H1 (cell line): ENCODE data around the gene FBXL16. TPM values are rescaled to one million over a fixed set of nuclear protein-coding genes. Genes with fewer than 3 reads are reported as not detected.
A peak's percentile ranks its signal among the peaks of the same experiment; 100 is the strongest.

Experiments used
- CTCF ChIA-PET: fragments of 300-600 bp; sonication (Branson Sonifier 250); formaldehyde crosslinking; loops from one replicate; lab custom pipeline; 2021; ENCODE audit not compliant: partially characterized antibody; lab: Charles Lee
- POLR2A ChIA-PET: fragments of 300-600 bp; sonication (Branson Sonifier 250); formaldehyde crosslinking; loops from one replicate; lab custom pipeline; 2021; ENCODE audit warnings: inconsistent platforms; ENCODE audit not compliant: partially characterized antibody; lab: Charles Lee
- DNase-seq, 2 experiments: peaks; one replicate each; pipeline versions ENCODE4 v3.0.0 to v3.0.0-alpha.2; 2010 to 2022; ENCODE audit warnings: low spot score in 2 of 2, low read depth in 1 of 2, mixed read lengths in 1 of 2
- FAIRE-seq: peaks from 2 replicates; lab custom pipeline; 2011; peaks lifted over from hg19 to GRCh38; lab: Jason Lieb, UNC
- H2AFZ ChIP-seq: 2 replicates; pipeline ENCODE4 v1.8.1; 2012; ENCODE audit warnings: low read length, inconsistent platforms
- H2AK5ac ChIP-seq: 2 replicates; pipeline ENCODE4 v1.6.1; 2013; ENCODE audit warnings: low read depth, low read length
- H2BK120ac ChIP-seq: replicated peaks from 2 replicates; pipeline ENCODE3; 2013; ENCODE audit warnings: low read depth, low read length, inconsistent platforms
- H2BK12ac ChIP-seq: 2 replicates; pipeline ENCODE4 v1.6.1; 2013; ENCODE audit warnings: low read depth, low read length
- H2BK15ac ChIP-seq: 2 replicates; pipeline ENCODE4 v1.6.1; 2013; ENCODE audit warnings: low read length
- H2BK20ac ChIP-seq: 2 replicates; pipeline ENCODE4 v1.6.1; 2013; ENCODE audit warnings: low read length
- H2BK5ac ChIP-seq: 2 replicates; pipeline ENCODE4 v1.6.1; 2013; ENCODE audit warnings: low read depth, low read length
- H3K14ac ChIP-seq: 2 replicates; pipeline ENCODE4 v1.6.1; 2013; ENCODE audit warnings: inconsistent platforms; ENCODE audit not compliant: insufficient read length
- H3K18ac ChIP-seq: 2 replicates; pipeline ENCODE4 v1.6.1; 2013; ENCODE audit warnings: low read length; ENCODE audit errors: extremely low read depth
- H3K23ac ChIP-seq: 2 replicates; pipeline ENCODE4 v1.6.1; 2013; ENCODE audit warnings: inconsistent platforms; ENCODE audit not compliant: insufficient read length
- H3K23me2 ChIP-seq: 2 replicates; pipeline ENCODE4 v1.6.1; 2013; ENCODE audit warnings: low read depth, low read length
- H3K27ac ChIP-seq: 2 replicates; pipeline ENCODE4 v1.6.1; 2011; ENCODE audit warnings: low read depth, low read length, inconsistent platforms
- H3K27me3 ChIP-seq, 4 experiments: replicated peaks in 1 of 4; 1 replicate in 1 of 4; 2 replicates in 3 of 4; pipeline versions ENCODE4 v1.6.1 to v1.8.1; 2011 to 2013; ENCODE audit warnings: low read length in 3 of 4, mild to moderate bottlenecking in 3 of 4, inconsistent platforms in 2 of 4, mixed read lengths in 2 of 4, moderate library complexity in 1 of 4; ENCODE audit not compliant: control insufficient read depth in 3 of 4, insufficient read depth in 3 of 4; ENCODE audit errors: extremely low read depth in 1 of 4
- H3K36me3 ChIP-seq, 4 experiments: 2 replicates each; pipeline versions ENCODE4 v1.6.1 to v1.8.1; 2011 to 2013; ENCODE audit warnings: mild to moderate bottlenecking in 4 of 4, low read length in 3 of 4, moderate library complexity in 2 of 4, control low read depth in 1 of 4, inconsistent platforms in 1 of 4; ENCODE audit not compliant: insufficient read depth in 4 of 4, control insufficient read depth in 2 of 4
- H3K4ac ChIP-seq: replicated peaks from 2 replicates; pipeline ENCODE3; 2013; ENCODE audit warnings: low read length, low read depth, mixed read lengths, inconsistent platforms; ENCODE audit not compliant: insufficient read length
- H3K4me1 ChIP-seq, 4 experiments: replicated peaks in 1 of 4; 1 replicate in 1 of 4; 2 replicates in 3 of 4; pipeline versions ENCODE4 v1.6.1 to v1.8.1; 2011 to 2013; ENCODE audit warnings: low read length in 3 of 4, inconsistent platforms in 2 of 4, mixed read lengths in 1 of 4; ENCODE audit not compliant: insufficient read depth in 4 of 4, control insufficient read depth in 3 of 4
- H3K4me2 ChIP-seq, 2 experiments: 2 replicates each; pipeline versions ENCODE4 v1.6.1 to v1.8.1; 2011 to 2013; ENCODE audit warnings: low read depth in 2 of 2, low read length in 2 of 2, control low read depth in 1 of 2, inconsistent platforms in 1 of 2, mild to moderate bottlenecking in 1 of 2; ENCODE audit not compliant: insufficient read depth in 1 of 2
- H3K4me3 ChIP-seq, 4 experiments: fragments of 200-600, 300-600 bp in 1 of 4; sonication (generic), shearing (Covaris generic), sonication (Bioruptor Twin) in 1 of 4; 2 replicates each; pipeline versions ENCODE4 v1.5.1 to v1.8.1; 2011 to 2016; ENCODE audit warnings: low read length in 4 of 4, low read depth in 3 of 4, control low read depth in 2 of 4, inconsistent platforms in 2 of 4, mild to moderate bottlenecking in 2 of 4, mixed read lengths in 1 of 4, moderate library complexity in 1 of 4; ENCODE audit not compliant: insufficient read depth in 2 of 4; ENCODE audit errors: extremely low read depth in 1 of 4
- H3K56ac ChIP-seq: replicated peaks from 2 replicates; pipeline ENCODE3; 2013; ENCODE audit warnings: low read depth, mild to moderate bottlenecking, mixed read lengths, low read length, inconsistent platforms; ENCODE audit not compliant: insufficient read length
- H3K79me1 ChIP-seq: 2 replicates; pipeline ENCODE4 v1.6.1; 2013; ENCODE audit warnings: low read depth, low read length, control low read depth
- H3K79me2 ChIP-seq, 2 experiments: 2 replicates each; pipeline versions ENCODE4 v1.6.1 to v1.8.1; 2012 to 2013; ENCODE audit warnings: low read length in 2 of 2, mild to moderate bottlenecking in 2 of 2, inconsistent platforms in 1 of 2; ENCODE audit not compliant: insufficient read depth in 2 of 2, control insufficient read depth in 1 of 2
- H3K9ac ChIP-seq, 4 experiments: replicated peaks in 1 of 4; 1 replicate in 1 of 4; 2 replicates in 3 of 4; pipeline versions ENCODE4 v1.6.1 to v1.8.1; 2011 to 2013; ENCODE audit warnings: low read depth in 3 of 4, low read length in 3 of 4, control low read depth in 2 of 4, mild to moderate bottlenecking in 2 of 4, moderate library complexity in 2 of 4, inconsistent platforms in 1 of 4; ENCODE audit errors: extremely low read depth in 1 of 4
- H3K9me3 ChIP-seq, 2 experiments: 2 replicates each; pipeline versions ENCODE4 v1.6.1 to v1.8.1; 2012 to 2013; ENCODE audit warnings: mild to moderate bottlenecking in 2 of 2, moderate library complexity in 2 of 2, control low read depth in 1 of 2, inconsistent platforms in 1 of 2, low read depth in 1 of 2, low read length in 1 of 2, mixed read lengths in 1 of 2; ENCODE audit not compliant: insufficient read depth in 2 of 2
- H4K20me1 ChIP-seq, 2 experiments: replicated peaks in 1 of 2; 2 replicates each; pipeline versions ENCODE3 to v1.8.1; 2011 to 2013; ENCODE audit warnings: inconsistent platforms in 2 of 2, low read length in 2 of 2, mild to moderate bottlenecking in 1 of 2; ENCODE audit not compliant: insufficient read depth in 2 of 2, control insufficient read depth in 1 of 2
- H4K5ac ChIP-seq: 2 replicates; pipeline ENCODE4 v1.6.1; 2013; ENCODE audit warnings: low read length, low read depth, mixed read lengths, inconsistent platforms; ENCODE audit not compliant: insufficient read length
- H4K8ac ChIP-seq: 2 replicates; pipeline ENCODE4 v1.8.0; 2013; ENCODE audit warnings: mild to moderate bottlenecking, moderate library complexity, low read length, inconsistent platforms; ENCODE audit not compliant: insufficient read depth; ENCODE audit errors: extremely low read depth
- H4K91ac ChIP-seq: replicated peaks from 2 replicates; pipeline ENCODE3; 2013; ENCODE audit warnings: low read length, mixed read lengths, inconsistent platforms; ENCODE audit not compliant: insufficient read length
- HDAC6 ChIP-seq: IDR thresholded peaks from one replicate; pipeline ENCODE4 v1.7.1; 2012; ENCODE audit warnings: low read depth, mild to moderate bottlenecking, inconsistent platforms, low read length, moderate library complexity
- RFX5 ChIP-seq: IDR thresholded peaks from 2 replicates; pipeline ENCODE4 v1.6.1; 2011; ENCODE audit warnings: low read depth, low read length, improper control_type of control experiment, borderline replicate concordance
- SP4 ChIP-seq: IDR thresholded peaks from 2 replicates; pipeline ENCODE4 v1.6.1; 2012; ENCODE audit warnings: low read length, inconsistent platforms
- TBP ChIP-seq: IDR thresholded peaks from 2 replicates; pipeline ENCODE4 v1.6.1; 2011; ENCODE audit warnings: low read depth, low read length, improper control_type of control experiment
- WGBS, 2 experiments: shearing (Covaris generic) in 1 of 2; methylation state at CpG; one replicate each; pipeline versions ENCODE4 v1.1.6 to v1.1.7; 2013 to 2015; ENCODE audit warnings: low lambda C conversion rate in 2 of 2, mixed read lengths in 2 of 2, inconsistent platforms in 1 of 2, low coverage in 1 of 2, missing lambda C conversion rate in 1 of 2; ENCODE audit not compliant: insufficient replicate concordance in 2 of 2, insufficient coverage in 1 of 2, insufficient read length in 1 of 2; ENCODE audit errors: extremely low coverage in 1 of 2, missing lambda C conversion rate in 1 of 2; 5-methylcytosine and 5-hydroxymethylcytosine counted together
- polyA plus RNA-seq, 7 experiments: library from polyadenylated mRNA; depleted of rRNA in 3 of 7; stranded (reverse) in 5 of 7; unstranded in 2 of 7; fragments of >200 nt in 5 of 7; fragments of 200-250 nt in 2 of 7; gene quantifications; 1 replicate in 5 of 7; 2 replicates in 1 of 7; 4 replicates in 1 of 7; pipeline versions ENCODE4 v1.2.1 to v1.2.3, GENCODE V29; 2011 to 2013; ENCODE audit warnings: missing spikeins in 2 of 7, mixed read lengths in 2 of 7
- total RNA-seq: library from RNA; stranded (reverse); fragmentation: NEBNext Ultra II Directional; extraction: Animal tissue kit (Norgen Biotek cat#: 25700); gene quantifications from 2 replicates; pipeline ENCODE4 v1.2.1, GENCODE V29; 2021

Gene FBXL16
- total and polyA plus RNA-seq, 2 of the 8 experiments (the other 6 are each of a cell fraction or from before 2014, with no cell fraction given): 12.5 to 12.8 TPM

DNA sequence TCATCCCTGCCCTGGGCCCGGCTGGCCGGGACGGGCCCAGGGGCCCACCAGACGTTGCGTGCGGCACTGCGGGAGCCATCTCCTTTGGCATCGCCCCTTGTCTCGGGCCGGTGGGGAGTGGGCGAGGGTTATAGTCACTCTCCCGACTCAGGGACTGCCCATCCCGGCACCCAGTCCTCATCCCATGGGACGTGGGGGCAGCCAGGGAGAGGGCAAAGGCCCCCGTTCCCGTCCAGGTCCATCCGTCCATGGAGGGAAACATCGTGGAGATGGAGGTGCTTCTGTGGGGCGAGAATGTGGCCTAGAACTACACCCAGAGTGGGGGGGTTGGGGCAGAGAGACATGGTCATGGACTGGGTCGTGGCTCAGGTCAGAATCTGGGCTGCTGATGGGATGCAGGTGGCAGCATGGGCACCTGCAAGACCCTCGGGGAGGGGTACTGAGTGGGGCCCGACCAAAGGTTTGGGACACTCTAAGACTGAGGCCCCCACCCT, 58.9 kb downstream of the FBXL16 start:
- Histone ChIP-seq H3K27ac (no peak overlapping the region), H3K23ac (no peak overlapping the region), H2AK5ac (no peak overlapping the region), H3K23me2 (peaks cover 11% of the 10 kb centered on the region), H3K14ac (no peak overlapping the region), H4K91ac (no peak overlapping the region), H2AFZ (no peak overlapping the region), H3K4me1 (peaks cover 0 to 8% (median 8%) of the 10 kb centered on the region in 4 experiments; a peak in 6 of 7 replicates), H3K9me3 (no peaks in the 10 kb centered on the region), H3K79me2 (peaks cover 0 to 2% of the 10 kb centered on the region in 2 experiments; a peak in 1 of 4 replicates), H3K79me1 (no peaks in the 10 kb centered on the region; the same call in 1 of the 2 replicates), H2BK20ac (no peak overlapping the region), H3K27me3 (peaks cover 0 to 5% (median 1%) of the 10 kb centered on the region in 4 experiments; a peak in 2 of 7 replicates), H4K5ac (no peak overlapping the region), H4K8ac (peak overlapping the region; percentile 25; the same call in 1 of the 2 replicates), H3K18ac (no peak overlapping the region), H3K4me2 (no peak overlapping the region), H2BK5ac (no peak overlapping the region), H2BK120ac (no peak overlapping the region), H2BK15ac (no peak overlapping the region), H2BK12ac (no peak overlapping the region), H4K20me1 (peaks cover 0 to 7% of the 10 kb centered on the region in 2 experiments), H3K9ac (no peak overlapping the region), H3K36me3 (peaks cover 0 to 2% (median 0%) of the 10 kb centered on the region in 4 experiments; a peak in 1 of 8 replicates), H3K56ac (no peak overlapping the region), H3K4ac (no peak overlapping the region), H3K4me3 (no peak overlapping the region)
- POLR2A ChIA-PET: interaction anchor here (1.0 to 2.0 kb wide), 5 partner anchors 8 to 29 kb away, joined by 3 to 7 read pairs (median 3); partner anchors contain the start of gene RHBDL1
- WGBS, 2 experiments: 84% methylated on average over 12 of the region's 22 CpGs; no CpG with 5 or more reads in 1 of the 2 experiments
- FAIRE-seq (no peak), DNase-seq (no peak)
- TF ChIP-seq TBP (no peak), SP4 (no peak), RFX5 (no peak), HDAC6 (no peak)
- CTCF ChIA-PET: interaction anchor here (2.0 to 7.9 kb wide), 6 partner anchors 8 to 69 kb away, joined by 6 to 104 read pairs (median 12); partner anchors contain the start of genes RHOT2 and WFIKKN1
